Activated CD4-positive, CD25-positive, alpha-beta regulatory T cell treated with anti-CD3 and anti-CD28 coated beads, Interleukin-2, amount 50 U/mL, for 24 hours (primary cell): ENCODE measurements around the gene TMEM107.
"Not testable (repeated sequence)": the region's sequence is repeated elsewhere in the genome, so short reads cannot be mapped to it uniquely, and the experiment has no call there.

Experiments
- ATAC-seq, 2 donors: fragments of 150-1000 bp; cut with Tn5 transposase; one replicate each; pipeline ENCODE4 v1.10.0; 2021; ENCODE audit warnings: mild to moderate bottlenecking in 1 of 2, moderate library complexity in 1 of 2

The TMEM107 gene

DNA sequence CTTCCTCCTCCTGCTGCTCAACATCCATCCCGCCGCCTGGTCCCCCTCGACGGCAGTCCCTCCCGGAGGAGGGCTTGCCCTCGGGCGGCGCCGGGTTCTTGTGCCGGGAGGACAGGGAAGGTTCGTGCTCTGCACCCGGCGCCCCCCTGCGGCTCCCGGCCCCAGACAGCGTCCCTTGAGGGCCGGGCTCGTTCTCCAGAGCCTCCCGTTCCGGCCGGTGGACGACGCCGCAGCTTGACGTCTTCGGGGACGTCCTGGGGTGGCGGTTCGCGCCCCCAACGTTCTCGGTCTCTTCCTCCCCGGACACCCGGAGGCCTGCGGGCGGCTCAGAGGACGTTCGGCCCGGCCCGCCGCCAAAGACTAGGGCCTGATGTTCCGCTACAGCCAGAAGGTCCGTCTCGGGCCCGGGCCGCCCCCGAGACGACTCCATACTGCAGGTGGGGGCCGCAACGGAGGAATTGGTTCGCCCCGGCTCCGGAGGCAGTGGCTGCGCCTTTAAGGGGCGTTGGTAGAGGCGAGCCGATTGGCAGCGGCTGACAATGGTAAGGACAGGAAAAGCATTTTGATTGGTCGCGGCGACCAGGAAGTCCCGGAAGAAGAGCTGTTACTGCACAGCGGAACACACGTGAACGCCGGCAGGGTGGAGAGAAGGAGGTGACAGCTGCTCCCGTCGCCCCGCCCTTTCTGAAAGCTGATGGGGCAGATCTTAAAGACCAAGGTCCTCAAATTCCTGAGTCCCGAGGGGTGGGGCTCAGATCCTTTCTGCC is 13.7 kb upstream of the TMEM107 start, which contains the start of gene BORCS6:
TSS of gene BORCS6 (minus strand) at position 470 of the 767 bp plus-strand sequence. CDS start at position 430, 40 bp downstream.
- ATAC-seq, result peak; percentile 67 to 69

DNA sequence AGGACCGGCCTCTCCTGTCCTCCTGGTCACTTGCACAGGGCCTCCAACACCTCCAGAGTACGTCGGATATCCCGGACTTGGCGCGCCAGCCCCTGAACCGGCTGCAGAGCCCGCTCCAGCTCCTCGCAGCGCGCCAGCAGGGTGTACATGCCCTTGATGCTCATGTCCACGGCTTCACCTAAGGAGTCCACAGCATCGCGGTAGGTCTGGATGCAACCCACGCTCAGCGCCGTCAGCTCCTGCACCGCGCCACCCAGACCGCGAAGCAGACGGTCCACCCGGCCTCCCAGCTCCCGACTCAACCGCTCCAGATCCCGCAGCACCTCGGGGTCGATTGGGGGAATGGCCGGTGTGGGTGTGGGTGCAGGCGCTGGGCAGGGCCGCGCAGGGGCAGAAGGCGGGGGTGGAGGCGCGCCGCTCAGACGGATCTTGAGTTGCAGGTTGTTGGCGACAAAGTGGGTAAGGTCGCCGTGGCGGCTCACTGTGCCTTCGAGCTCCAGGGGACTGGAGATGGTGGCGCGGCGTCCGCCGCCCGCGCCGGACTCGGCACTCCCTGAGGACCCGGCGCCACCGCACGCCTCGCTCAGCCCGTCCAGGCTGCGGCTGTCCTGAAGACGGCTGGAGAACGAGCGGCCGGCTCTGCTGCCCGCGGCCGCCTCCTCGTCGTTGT is 13.0 kb upstream of the TMEM107 start:
- ATAC-seq, result no peak

DNA sequence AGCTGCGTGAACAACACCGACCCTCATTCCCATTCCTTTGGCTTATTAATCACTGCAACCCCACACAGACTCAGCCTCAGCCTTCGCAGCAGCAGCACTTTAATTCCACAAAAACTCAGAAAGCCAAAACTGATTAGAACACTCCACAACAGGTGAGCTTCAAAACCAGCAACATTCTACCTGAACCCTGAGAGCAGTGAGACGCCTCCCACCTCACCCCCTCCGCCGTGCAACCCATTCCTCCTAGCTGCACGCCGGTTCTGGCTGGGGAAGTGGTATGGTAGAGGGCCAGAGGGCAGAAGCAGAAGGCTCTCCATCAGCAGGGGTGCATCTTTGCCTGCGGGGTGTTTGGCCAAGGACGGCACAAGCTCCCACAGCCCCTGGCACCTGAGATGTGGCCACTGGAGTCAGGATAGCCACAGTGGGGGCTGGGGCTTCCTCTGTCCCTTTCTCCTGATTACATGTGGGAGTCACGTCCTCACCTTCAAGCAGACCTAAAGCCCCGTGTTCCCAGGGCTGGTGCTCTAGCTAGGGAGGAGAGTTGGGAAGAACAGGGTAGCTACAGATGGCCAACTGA is 12.2 kb upstream of the TMEM107 start:
- ATAC-seq, result no peak

DNA sequence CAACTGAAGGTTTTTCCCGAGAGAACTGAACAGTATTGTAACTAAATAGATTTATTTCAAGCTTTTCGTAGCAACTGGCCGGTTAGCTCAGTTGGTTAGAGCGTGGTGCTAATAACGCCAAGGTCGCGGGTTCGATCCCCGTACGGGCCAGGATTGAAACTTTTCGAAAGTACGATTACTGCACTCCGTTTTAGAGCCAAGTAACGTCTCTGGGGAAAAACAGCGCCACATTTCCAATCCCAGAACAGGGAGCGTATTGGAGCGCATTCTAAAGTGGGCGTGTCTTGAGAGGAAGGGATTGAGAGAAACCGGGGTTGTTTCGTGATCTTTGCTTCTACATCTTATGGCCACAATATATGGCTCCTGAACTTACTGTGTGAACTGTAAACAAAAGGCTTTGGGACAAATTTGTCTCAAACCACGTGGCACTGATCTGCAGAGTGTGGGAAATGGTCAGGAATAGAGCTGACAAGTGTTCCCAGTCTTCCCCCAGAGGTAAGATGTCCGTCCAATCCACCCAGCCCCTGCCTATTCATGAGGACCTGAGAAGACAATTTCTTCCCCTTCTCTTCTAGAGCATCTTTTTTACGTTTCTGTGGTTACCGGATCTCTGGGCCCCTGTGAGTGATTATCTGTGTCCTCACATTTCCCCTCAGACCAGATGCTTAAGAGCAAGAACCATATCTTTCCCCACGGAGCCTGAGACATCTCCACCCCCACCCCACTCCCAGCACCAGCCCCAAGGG is 11.5 kb upstream of the TMEM107 start:
- peak; percentile 39 to 45 for ATAC-seq

DNA sequence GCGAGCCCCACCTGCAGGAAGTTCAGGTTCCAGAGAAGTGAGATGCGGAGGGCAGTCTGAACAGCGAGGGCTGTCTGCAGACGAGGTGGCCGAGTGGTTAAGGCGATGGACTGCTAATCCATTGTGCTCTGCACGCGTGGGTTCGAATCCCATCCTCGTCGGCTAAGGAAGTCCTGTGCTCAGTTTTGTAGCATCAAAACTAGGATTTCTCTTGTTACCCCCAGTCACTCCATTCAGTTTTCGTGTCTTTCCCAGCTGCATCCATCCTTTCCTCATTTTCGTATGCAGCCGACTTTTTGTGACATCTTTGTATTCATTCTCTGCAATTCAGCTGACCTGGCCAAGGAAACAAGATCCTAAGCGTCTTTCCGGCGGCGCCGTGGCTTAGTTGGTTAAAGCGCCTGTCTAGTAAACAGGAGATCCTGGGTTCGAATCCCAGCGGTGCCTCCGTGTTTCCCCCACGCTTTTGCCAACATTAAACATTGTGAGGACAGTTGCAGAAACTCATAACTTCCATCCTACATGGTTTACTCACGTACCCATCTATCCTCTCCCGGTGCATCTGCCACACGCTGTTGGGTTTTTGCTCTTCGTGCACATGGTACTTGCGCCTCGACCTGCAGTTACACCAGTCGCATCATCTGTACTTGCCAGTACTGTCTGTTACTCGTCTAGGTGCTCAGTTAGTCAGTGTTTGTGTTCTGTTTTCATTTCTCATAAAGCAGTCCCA is 10.8 kb upstream of the TMEM107 start:
- peak; percentile 44 for ATAC-seq

DNA sequence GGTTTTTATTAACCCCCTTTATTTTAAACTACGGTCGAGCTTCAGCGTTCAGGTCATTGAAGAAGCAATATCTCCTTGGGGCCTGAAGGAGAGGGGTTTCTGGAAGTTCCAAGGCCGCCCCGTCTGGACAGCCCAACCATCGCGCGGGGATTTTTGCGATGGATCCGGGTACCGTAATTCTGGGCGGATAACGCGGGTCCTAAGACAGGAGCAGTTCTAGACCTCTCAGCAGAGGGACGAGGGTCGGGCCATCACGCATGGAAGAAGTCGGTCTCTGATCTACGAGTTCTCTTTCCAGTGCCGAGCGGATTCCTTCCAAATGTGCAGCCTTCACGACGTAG is 10.2 kb upstream of the TMEM107 start:
- no peak for ATAC-seq

DNA sequence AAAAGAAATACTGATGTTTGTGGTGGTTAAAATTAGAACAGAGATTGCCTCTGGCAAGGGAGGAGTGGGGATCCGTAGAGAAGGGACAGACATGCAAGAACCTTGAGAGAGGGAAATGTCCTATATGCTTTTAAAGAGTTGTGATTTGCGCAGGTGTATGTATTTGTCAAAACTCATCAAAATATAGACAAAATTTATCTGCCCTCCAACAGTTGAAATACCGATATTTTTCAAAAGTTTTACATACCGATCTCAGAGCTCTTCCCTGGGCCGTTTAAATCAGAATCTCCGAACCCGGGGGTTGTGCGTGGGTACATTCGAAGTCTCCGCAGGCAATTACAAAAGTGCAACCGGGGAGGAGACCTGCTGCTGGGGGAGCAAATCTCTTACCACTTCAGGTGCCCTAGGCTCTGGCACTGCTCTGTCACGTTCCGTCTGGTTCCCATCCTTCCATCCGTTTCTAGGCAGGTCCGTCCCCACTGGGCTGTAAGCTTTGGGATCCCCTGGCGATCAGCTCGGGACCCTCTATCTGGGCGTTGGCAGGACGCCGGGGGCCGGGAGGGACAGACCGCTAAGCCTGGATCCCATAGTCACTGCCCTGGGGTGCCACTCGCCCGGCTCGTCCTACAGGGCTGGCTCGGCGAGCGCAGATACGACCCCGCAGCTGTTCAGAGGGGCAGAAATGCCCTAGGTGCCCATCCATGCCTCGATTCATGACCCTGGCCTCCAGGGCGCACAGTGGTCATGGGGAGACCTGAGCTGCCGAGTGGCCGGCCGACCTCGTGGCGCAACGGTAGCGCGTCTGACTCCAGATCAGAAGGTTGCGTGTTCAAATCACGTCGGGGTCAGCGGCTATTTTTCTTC is 9.6 kb upstream of the TMEM107 start:
- peak; percentile 5 to 8 for ATAC-seq

DNA sequence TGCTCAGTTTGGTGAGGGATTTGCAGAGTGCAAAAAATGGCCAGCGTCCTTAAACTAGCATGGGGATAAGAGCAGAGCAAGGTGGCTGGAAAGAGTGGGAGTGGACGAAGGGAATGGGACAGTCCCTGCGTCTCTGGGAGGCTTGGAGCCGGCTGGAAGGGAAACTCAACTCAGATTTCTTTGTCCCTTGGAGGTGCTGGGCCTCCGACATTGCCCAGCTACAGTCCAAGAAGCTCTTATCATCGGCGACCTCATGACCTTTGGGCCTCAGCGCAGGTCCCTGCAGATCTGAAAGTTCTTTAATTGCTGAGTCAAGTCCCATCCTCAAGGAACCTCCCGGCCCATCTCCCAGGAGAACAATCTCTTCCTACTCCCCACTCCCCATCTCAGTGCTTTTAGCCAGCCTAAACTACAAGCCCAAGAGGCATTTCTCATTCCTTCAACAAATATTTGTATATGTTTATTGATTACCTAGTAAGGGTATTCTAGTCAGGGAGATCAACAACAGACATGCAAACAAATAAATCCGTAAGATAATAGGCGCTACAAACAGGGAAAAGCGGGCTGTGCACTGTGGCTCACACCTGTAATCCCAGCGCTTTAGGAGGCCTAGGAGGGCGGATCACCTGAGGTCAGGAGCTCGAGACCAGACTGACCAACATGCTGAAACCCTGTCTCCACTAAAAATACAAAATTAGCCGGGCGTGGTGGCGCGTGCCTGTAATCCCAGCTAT is 985 bp upstream of the TMEM107 start:
- ATAC-seq, result no peak

DNA sequence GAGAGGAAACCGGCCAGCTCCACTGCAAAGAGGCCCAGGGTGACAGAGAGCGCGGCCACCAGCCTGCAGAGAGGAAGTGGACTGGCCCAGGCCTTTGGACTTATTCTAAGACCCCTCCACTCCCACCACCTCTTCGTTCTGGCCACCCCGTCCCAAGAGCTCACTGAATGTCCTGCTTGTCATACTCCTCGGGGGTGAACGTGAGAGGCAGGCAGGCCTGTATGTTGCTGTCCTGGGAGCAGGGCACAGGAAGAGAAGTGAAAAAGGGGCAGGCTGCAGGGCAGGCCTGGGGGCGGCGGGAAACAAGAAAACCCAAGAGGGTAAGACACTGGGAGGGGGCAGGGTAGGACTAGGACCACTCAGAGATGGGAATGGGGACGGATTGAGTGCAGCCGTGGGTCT is 384 bp downstream of the TMEM107 start:
- ATAC-seq, result no peak

DNA sequence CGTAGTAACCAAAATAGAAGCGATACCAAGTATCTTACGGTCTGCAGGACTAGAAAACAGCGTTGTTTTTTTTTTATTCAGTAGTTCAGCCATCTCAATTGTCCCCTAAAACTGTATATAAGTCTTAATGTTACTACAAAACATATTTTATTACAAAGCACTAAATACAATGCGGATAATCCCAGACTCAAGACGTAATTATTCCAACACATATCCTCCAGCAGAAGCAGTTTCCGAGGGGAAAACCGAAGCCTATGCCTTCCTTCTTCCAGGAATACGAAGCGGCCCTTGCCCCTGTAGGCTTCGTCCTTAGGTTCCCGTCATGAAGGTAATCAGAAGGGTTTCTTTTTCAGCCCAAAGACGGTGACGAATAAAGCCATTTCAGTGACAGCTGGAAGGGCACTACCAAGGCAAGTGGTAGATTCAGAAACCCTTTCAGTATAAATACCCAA is 2.3 kb downstream of the TMEM107 start:
- no peak for ATAC-seq

DNA sequence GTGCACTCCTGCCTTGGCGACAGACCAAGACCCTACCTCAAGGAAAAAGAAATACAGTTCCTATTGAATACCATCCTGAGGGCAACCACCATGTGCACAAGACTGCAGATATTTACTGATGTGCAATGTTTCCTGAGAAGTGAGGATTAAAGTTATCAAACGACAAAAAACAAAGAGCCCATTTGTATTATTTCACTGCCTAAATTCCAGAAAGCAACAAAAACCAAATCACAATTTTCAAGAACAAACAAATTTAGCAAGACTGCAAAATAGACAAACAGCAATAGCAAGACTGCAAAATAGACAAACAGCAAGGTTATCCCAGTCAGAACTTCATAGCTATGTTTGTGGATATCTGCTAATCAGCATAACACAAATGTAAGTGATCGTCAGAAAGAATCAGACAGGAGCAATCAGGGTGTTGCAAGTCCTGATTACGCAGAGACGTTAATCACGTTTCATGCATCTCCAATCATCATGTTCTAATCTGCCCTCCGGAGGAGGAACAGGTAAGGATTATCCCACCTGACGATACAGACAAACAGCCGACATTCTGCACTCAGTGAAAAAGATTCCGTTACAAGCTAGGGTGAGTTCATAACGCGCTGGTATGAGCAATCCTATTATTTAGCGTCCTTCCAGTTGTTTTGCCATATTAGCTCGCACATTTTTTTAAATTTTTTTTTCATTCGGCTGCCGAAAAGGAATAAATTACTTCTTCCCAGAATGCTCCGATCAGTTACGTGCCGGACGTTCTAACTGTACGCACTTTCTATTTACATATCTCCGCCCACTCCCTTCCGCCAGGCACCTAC is 2.9 kb downstream of the TMEM107 start:
- ATAC-seq, result peak; percentile 82 to 87

DNA sequence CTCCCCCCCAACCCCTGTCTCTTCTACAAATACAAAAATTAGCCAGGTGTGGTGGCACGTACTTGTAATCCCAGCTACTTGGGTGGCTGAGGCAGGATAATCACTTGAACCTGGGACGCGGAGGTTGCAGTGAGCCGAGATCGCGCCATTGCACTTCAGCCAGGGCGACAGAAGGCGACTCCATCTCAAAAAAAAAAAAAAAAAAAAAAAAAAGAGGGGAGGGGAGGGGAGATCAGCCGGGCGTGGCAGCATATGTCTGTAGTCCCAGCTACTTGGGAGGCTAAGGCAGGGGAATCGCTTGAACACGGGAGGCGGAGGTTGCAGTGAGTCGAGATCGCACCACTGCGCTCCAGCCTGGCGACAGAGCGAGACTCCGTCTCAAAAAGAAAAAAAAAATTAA is 6.0 kb downstream of the TMEM107 start:
- not testable (repeated sequence) for ATAC-seq

DNA sequence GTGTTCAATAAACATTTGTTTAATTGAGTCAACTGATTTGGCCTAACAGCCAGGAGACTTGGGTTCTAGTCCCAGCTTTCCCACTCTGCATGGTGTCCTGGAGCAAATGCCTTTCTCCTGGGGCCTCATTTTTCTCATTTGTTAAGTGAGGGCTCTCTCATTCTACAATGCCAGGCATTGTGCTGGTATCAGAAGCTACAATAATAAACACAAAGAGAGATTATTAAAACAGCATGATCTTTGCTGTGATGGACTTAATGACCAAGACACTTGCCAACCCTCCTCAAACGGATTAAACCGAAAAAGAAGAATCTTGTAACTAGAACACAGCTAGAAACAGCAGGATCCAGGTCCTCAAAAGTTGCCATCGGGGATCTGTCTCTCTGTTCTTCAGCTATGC is 8.7 kb downstream of the TMEM107 start:
- ATAC-seq, result no peak

DNA sequence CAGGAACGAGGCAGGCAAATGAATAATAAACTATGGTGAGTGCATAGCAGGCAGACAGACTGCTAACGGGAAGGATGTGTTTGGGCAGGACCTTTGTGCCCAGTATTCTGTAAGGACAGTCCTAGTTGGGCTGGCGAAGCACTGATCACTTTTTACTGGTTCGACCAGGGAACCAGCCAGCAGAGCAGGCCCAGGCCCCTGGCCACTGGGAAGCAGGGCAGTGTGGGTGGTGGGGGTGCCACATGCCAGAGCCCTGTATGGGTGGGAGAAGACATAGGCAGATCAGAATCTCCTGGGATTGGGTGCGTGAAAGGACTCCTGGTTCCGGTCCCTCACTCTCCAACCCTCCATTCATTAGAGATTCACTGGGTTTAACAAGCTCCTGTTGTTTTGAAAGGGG is 9.4 kb downstream of the TMEM107 start:
- no peak for ATAC-seq

DNA sequence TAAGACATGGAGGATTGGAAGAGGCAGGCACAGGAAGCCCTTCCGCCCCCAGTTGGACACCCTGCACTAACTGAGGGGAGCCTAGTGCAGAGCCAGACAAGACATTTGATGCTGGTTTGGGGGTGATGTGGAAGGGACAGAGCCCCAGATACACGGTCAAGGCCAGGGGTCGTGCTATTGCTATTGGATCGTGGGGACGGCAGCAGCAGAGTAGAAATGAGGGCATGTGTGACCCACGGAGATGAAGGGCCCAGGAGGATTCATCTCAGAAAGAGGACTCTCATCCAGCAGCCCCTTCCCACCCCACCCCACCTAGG is 11.4 kb downstream of the TMEM107 start:
- no peak for ATAC-seq

DNA sequence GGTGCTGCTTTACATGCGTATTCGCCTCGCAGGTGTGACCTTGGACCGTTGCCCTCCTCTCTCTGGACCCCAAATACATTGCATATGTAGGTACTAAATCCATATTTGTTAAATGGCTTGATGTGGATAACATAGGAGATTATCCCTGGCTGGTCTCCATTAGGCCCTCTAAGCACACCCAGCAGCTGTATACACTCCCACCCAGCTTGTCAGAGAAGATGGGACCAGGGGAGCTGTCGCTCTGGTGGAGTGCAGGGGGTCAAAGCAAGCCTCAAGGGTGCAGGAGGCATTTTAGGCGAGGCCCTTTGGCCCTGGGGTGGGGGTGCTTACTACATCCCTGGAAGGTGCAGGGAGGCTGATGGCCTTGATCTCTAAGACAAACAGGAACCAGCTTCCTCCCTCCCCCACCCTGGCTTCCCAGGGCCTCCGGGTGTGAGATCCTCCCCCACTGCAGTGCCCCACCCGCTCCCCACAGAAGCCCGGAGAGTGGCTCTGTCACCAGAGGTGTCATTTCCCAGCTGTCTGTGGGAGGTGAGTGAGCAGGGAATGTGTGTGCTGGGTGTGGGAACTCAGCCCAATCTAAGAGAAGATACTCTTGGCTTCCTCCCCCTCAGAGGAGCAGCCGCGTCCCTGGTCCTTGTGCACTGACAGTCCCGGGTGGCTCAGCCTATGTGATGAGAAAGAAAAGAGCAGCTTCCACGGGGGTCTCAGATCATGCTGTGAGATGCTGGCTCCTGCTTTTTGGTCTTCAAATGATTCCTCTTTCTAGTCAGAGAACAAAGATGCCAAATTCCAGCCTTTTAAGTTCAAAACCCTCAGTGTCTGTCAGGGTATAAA is 12.0 kb downstream of the TMEM107 start:
- peak; percentile 39 to 50 for ATAC-seq

DNA sequence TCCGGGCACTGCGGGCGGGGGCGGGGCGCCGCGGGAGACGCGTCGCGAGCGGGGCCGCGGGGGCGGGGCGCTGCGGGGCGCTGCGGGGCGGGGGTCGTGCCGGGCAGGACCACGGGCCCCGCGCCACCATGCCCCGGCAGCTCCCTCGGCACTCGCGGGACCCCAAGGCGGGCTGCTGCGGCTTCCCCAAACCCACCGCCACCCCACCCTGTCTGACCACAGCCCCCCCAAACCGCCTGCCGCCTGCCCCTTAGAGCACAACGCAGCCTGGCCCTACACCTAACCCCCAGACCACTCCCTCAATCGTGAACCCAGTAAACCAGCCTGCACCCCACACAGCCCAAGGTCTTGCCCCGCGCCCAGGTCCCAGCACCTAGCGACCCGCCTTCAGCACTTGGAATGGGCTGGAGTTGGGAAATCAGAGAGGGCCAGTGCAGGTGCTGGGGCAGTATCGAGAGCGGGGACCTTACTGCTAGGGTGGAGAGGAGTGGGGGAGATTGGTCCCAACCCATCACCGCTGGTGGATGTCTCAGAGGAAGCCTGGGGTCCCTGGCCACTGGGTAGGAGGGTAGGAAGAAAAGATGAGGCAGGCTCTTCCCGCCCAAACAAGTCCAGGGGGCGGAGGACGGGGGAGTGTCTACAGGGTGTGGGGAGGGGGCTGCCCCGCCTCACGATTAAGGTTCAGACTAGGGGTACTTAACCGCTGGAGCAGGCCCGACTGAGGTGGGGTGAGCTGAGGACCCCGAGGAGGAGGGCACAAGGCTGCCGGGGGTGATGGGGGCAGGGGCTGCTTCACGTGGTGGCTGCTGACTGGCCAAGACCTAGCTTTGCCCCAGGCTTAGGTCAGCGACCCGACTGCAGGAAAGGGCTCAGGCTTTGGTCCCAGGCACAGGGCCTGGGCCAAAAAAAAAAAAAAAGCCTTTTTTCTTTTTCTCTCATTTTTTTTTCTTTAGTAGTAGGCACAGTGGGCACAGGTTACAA is 12.9 kb downstream of the TMEM107 start:
- ATAC-seq, result peak; percentile 1 to 6
